Measurements from ENCODE around the gene CD7.

- no peak for TF ChIP-seq CTCF (IDR thresholded peaks at IDR 0.05)
- TF ChIP-seq POLR2A (IDR thresholded peaks at IDR 0.05), result no peak
Observed at GRCh38 chr17:82332669-82333278, 15.4 kb upstream of the CD7 start.

All from esophagus squamous epithelium (tissue), 4 donors.